ENCODE data around the gene CDAN1. TPM values are rescaled to one million over a fixed set of nuclear protein-coding genes. Genes with fewer than 3 reads are reported as not detected.

Gene CDAN1
- total RNA-seq, 1 donor from 2014 or later, result 12.9 TPM

DNA sequence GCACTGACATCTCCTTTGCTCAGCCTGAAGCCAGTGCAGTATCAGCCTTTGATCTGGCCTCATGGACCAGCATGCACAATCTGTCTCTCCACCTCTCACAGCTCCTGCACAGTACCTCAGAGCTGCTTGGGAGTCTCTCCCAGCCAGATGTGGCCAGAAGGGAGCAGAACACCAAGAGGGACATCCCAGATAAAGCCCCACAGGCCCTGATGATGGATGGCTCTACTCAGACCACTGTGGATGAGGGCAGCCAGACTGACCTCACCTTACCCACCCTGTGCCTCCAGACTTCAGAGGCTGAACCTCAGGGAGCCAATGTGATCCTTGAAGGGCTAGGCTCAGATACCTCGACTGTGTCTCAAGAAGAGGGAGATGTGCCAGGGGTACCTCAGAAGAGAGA lies 44.4 kb downstream of the CDAN1 start:
- DNase-seq (ENCODE audit: low read depth), result no peak
- Histone ChIP-seq H3K36me3 (ENCODE audit: control insufficient read depth, insufficient read depth, low read length) (peaks cover 1% of the 10 kb centered on the region), H3K4me3 (ENCODE audit: low read depth, low read length) (no peak overlapping the region), H3K27me3 (ENCODE audit: control insufficient read depth, insufficient read depth, low read length) (no peaks in the 10 kb centered on the region)
- no peak for TF ChIP-seq CTCF (IDR thresholded peaks at IDR 0.05; ENCODE audit: insufficient read depth, low read length, poor library complexity, severe bottlenecking)

- H3K36me3 ChIP-seq (ENCODE audit: control insufficient read depth, insufficient read depth, low read length), result peaks cover 1% of the 10 kb centered on the region
- no peaks in the 10 kb centered on the region for H3K27me3 ChIP-seq (ENCODE audit: control insufficient read depth, insufficient read depth, low read length)
- H3K4me3 ChIP-seq (ENCODE audit: low read depth, low read length), result no peak overlapping the region
- TF ChIP-seq CTCF (IDR thresholded peaks at IDR 0.05; ENCODE audit: insufficient read depth, low read length, poor library complexity, severe bottlenecking), result no peak
- no peak for DNase-seq (ENCODE audit: low read depth)
Observed at GRCh38 chr15:42691770-42692169, 45.2 kb downstream of the CDAN1 start.

GRCh38 chr15:42691308-42691707 lies 45.6 kb downstream of the CDAN1 start:
- DNase-seq (ENCODE audit: low read depth), result no peak
- no peak for TF ChIP-seq CTCF (IDR thresholded peaks at IDR 0.05; ENCODE audit: insufficient read depth, low read length, poor library complexity, severe bottlenecking)
- Histone ChIP-seq H3K27me3 (ENCODE audit: control insufficient read depth, insufficient read depth, low read length) (no peaks in the 10 kb centered on the region), H3K4me3 (ENCODE audit: low read depth, low read length) (no peak overlapping the region), H3K36me3 (ENCODE audit: control insufficient read depth, insufficient read depth, low read length) (peaks cover 1% of the 10 kb centered on the region)

DNA sequence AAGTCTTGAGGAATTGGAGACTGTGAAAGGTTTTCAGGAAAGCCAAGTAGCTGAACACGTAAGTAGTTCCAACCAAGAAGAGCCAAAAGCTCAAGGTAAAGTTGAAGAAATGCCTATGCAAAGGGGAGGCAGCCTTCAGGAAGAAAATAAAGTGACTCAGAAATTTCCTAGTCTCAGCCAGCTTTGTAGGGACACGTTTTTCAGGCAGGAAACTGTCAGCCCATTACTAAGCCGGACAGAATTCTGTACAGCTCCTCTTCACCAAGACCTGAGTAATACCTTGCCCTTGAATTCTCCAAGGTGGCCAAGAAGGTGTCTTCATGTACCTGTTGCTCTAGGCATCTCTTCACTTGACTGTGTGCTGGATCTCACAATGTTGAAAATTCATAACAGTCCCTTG lies 48.6 kb downstream of the CDAN1 start:
- Histone ChIP-seq H3K4me3 (ENCODE audit: low read depth, low read length) (no peak overlapping the region), H3K36me3 (ENCODE audit: control insufficient read depth, insufficient read depth, low read length) (peaks cover 1% of the 10 kb centered on the region), H3K27me3 (ENCODE audit: control insufficient read depth, insufficient read depth, low read length) (no peaks in the 10 kb centered on the region)
- no peak for TF ChIP-seq CTCF (IDR thresholded peaks at IDR 0.05; ENCODE audit: insufficient read depth, low read length, poor library complexity, severe bottlenecking)
- DNase-seq (ENCODE audit: low read depth), result no peak

DNA sequence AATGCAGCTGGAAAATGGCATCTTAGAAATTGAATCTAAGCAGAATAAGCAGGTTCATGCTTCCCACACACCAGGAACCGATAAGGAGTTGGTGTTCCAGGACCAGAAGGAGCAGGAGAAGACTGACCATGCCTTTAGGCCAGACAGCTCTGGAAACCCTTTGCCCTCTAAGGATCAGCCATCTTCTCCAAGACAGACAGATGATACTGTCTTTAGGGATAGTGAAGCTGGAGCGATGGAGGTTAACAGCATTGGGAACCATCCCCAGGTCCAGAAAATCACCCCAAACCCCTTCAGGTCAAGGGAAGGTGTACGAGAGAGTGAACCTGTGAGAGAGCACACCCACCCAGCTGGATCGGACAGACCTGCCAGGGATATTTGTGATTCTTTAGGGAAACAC lies 49.2 kb downstream of the CDAN1 start:
- Histone ChIP-seq H3K27me3 (ENCODE audit: control insufficient read depth, insufficient read depth, low read length) (no peaks in the 10 kb centered on the region), H3K36me3 (ENCODE audit: control insufficient read depth, insufficient read depth, low read length) (peaks cover 1% of the 10 kb centered on the region), H3K4me3 (ENCODE audit: low read depth, low read length) (no peak overlapping the region)
- DNase-seq (ENCODE audit: low read depth), result no peak
- TF ChIP-seq CTCF (IDR thresholded peaks at IDR 0.05; ENCODE audit: insufficient read depth, low read length, poor library complexity, severe bottlenecking), result no peak

GRCh38 chr15:42686281-42686680 lies 50.6 kb downstream of the CDAN1 start:
- Histone ChIP-seq H3K4me3 (ENCODE audit: low read depth, low read length) (no peak overlapping the region), H3K27me3 (ENCODE audit: control insufficient read depth, insufficient read depth, low read length) (no peaks in the 10 kb centered on the region), H3K36me3 (ENCODE audit: control insufficient read depth, insufficient read depth, low read length) (peaks cover 1% of the 10 kb centered on the region)
- TF ChIP-seq CTCF (IDR thresholded peaks at IDR 0.05; ENCODE audit: insufficient read depth, low read length, poor library complexity, severe bottlenecking), result no peak
- DNase-seq (ENCODE audit: low read depth), result no peak

Data from kidney epithelial cell (primary cell).